Activated CD4-positive, alpha-beta T cell treated with anti-CD3 and anti-CD28 coated beads, Interleukin-2, amount 10 ng/mL, durations not matched to agents 24 days and 14 days (primary cell): ENCODE data around the gene NUDT22. TPM values are rescaled to one million over a fixed set of nuclear protein-coding genes. Genes with fewer than 3 reads are reported as not detected.

Source experiments
- total RNA-seq: library from RNA; stranded (reverse); gene quantifications from 2 replicates; pipeline ENCODE4 v1.2.3, GENCODE V29; 2022

The NUDT22 gene
- total RNA-seq, 1 donor from 2014 or later, result 72.6 TPM

Other genes starting within 250 kb of the NUDT22 start
- 105 and 115 TPM in 2 replicates for gene OTUB1, start 239.8 kb upstream of the NUDT22 start, total RNA-seq
- gene FLRT1, start 190.3 kb upstream of the NUDT22 start, total RNA-seq, result not detected in 2 replicates
- 28.6 and 29.6 TPM in 2 replicates for gene MACROD1, start 60.2 kb upstream of the NUDT22 start, total RNA-seq
- 521 and 535 TPM in 2 replicates for gene STIP1, start 40.1 kb upstream of the NUDT22 start, total RNA-seq
- 200 and 213 TPM in 2 replicates for gene FERMT3, start 19.6 kb upstream of the NUDT22 start, total RNA-seq
- 29.8 and 31.7 TPM in 2 replicates for gene TRPT1, start 88 bp upstream of the NUDT22 start, total RNA-seq
- 19.9 and 20.0 TPM in 2 replicates for gene DNAJC4, start 4.3 kb downstream of the NUDT22 start, total RNA-seq
- 65.4 and 66.7 TPM in 2 replicates for gene VEGFB, start 8.3 kb downstream of the NUDT22 start, total RNA-seq
- gene FKBP2, start 14.8 kb downstream of the NUDT22 start, total RNA-seq, result 28.8 and 30.6 TPM in 2 replicates
- 284 TPM in 2 replicates for gene PPP1R14B, start 20.7 kb downstream of the NUDT22 start, total RNA-seq
- 16.6 and 16.7 TPM in 2 replicates for gene PLCB3, start 25.3 kb downstream of the NUDT22 start, total RNA-seq
- 34.0 and 35.5 TPM in 2 replicates for gene BAD, start 58.4 kb downstream of the NUDT22 start, total RNA-seq
- gene GPR137, start 59.6 kb downstream of the NUDT22 start, total RNA-seq, result 45.6 and 47.6 TPM in 2 replicates
- 0.23 and 0.24 TPM in 2 replicates for gene KCNK4, start 65.0 kb downstream of the NUDT22 start, total RNA-seq
- not detected in 2 replicates for gene CATSPERZ, start 74.1 kb downstream of the NUDT22 start, total RNA-seq
- 59.6 and 60.6 TPM in 2 replicates for gene ESRRA, start 79.2 kb downstream of the NUDT22 start, total RNA-seq
- gene TRMT112, start 91.3 kb downstream of the NUDT22 start, total RNA-seq, result 319 and 320 TPM in 2 replicates
- 98.0 and 104 TPM in 2 replicates for gene PRDX5, start 91.8 kb downstream of the NUDT22 start, total RNA-seq
- gene CCDC88B, start 113.9 kb downstream of the NUDT22 start, total RNA-seq, result 116 and 119 TPM in 2 replicates
- gene RPS6KA4, start 132.9 kb downstream of the NUDT22 start, total RNA-seq, result 46.3 and 48.6 TPM in 2 replicates